DND-41 (cell line): ENCODE measurements around the gene CARMIL1.

Experiments
- EZH2 ChIP-seq: IDR thresholded peaks from 3 replicates; pipeline ENCODE4 v1.6.1; 2012; ENCODE audit warnings: borderline replicate concordance, low read depth, mild to moderate bottlenecking, moderate library complexity, low read length, inconsistent platforms; ENCODE audit not compliant: severe bottlenecking
- TF ChIP-seq, protein P1 (sequence below): IDR thresholded peaks from 2 replicates; pipeline ENCODE4 v1.5.1; 2012; ENCODE audit warnings: borderline replicate concordance, low read length, moderate library complexity, mild to moderate bottlenecking; ENCODE audit not compliant: poor library complexity, severe bottlenecking; ENCODE audit errors: extremely low read depth

DNA sequence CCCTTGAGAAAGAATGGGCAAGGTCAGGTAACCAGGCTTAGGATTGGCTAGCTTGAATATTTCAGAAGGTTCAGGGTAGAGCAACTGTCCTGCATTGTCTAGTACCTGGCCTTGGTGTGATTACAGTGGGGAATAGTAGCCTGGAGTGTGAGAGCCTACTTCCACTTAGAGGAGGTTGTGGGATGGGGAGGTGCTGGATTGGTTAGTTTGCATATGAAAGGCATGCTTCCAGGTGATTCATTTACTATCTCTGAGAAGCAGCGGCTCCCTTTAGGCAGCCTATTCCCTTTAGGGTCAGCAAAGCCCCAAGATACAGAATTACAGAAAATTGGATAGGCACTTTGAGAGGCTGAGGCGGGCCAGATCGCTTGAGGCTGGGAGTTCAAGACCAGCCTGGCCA is 347.8 kb downstream of the CARMIL1 start:
- no peak for TF ChIP-seq EZH2
- TF ChIP-seq, protein P1, sequence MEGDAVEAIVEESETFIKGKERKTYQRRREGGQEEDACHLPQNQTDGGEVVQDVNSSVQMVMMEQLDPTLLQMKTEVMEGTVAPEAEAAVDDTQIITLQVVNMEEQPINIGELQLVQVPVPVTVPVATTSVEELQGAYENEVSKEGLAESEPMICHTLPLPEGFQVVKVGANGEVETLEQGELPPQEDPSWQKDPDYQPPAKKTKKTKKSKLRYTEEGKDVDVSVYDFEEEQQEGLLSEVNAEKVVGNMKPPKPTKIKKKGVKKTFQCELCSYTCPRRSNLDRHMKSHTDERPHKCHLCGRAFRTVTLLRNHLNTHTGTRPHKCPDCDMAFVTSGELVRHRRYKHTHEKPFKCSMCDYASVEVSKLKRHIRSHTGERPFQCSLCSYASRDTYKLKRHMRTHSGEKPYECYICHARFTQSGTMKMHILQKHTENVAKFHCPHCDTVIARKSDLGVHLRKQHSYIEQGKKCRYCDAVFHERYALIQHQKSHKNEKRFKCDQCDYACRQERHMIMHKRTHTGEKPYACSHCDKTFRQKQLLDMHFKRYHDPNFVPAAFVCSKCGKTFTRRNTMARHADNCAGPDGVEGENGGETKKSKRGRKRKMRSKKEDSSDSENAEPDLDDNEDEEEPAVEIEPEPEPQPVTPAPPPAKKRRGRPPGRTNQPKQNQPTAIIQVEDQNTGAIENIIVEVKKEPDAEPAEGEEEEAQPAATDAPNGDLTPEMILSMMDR = no peak
